Neural cell (in vitro differentiated cells): ENCODE measurements around the gene HSD11B2. TPM values are rescaled to one million over a fixed set of nuclear protein-coding genes. Genes with fewer than 3 reads are reported as not detected.

Experiments
- H2AFZ ChIP-seq: fragments of 200-600, 300-800 bp; sonication (generic), shearing (Covaris generic); 2 replicates; pipeline ENCODE4 v1.6.0; 2014; ENCODE audit warnings: low read depth, mild to moderate bottlenecking, antibody characterized with exemption, low read length, moderate library complexity
- H3F3A ChIP-seq: fragments of 200-600 bp; shearing (Covaris generic); 2 replicates; pipeline ENCODE4 v1.6.1; 2016; ENCODE audit warnings: mild to moderate bottlenecking, moderate library complexity, mixed read lengths, antibody characterized with exemption, low read length; ENCODE audit not compliant: insufficient read depth, poor library complexity, severe bottlenecking
- H3K27ac ChIP-seq: fragments of 200-600, 300-800 bp; sonication (generic), shearing (Covaris generic); 2 replicates; pipeline ENCODE4 v1.5.1; 2014; ENCODE audit warnings: mild to moderate bottlenecking, low read length, moderate library complexity
- H3K27me3 ChIP-seq: fragments of 300-800, 200-600 bp; sonication (generic), shearing (Covaris generic); 2 replicates; pipeline ENCODE4 v1.6.0; 2014; ENCODE audit warnings: mild to moderate bottlenecking, low read depth, low read length, moderate library complexity; ENCODE audit not compliant: insufficient read depth
- H3K36me3 ChIP-seq: fragments of 300-800, 200-600 bp; sonication (generic), shearing (Covaris generic); 2 replicates; pipeline ENCODE4 v1.5.1; 2014; ENCODE audit warnings: mild to moderate bottlenecking, antibody characterized with exemption, low read length, moderate library complexity; ENCODE audit not compliant: insufficient read depth
- H3K4me2 ChIP-seq: fragments of 300-800, 200-600 bp; sonication (generic), shearing (Covaris generic); 2 replicates; pipeline ENCODE4 v1.6.0; 2014; ENCODE audit warnings: mild to moderate bottlenecking, low read length
- H3K4me3 ChIP-seq: fragments of 300-800, 200-600 bp; sonication (generic), shearing (Covaris generic); 2 replicates; pipeline ENCODE4 v1.5.1; 2014; ENCODE audit warnings: mild to moderate bottlenecking, low read length, moderate library complexity
- H3K79me2 ChIP-seq: fragments of 200-600 bp; shearing (Covaris generic); replicated peaks from 2 replicates; pipeline ENCODE4 v1.6.0; 2014; ENCODE audit warnings: mild to moderate bottlenecking, low read length, moderate library complexity; ENCODE audit not compliant: insufficient read depth
- H3K9ac ChIP-seq: fragments of 300-800, 200-600 bp; sonication (generic), shearing (Covaris generic); 2 replicates; pipeline ENCODE4 v1.6.1; 2016; ENCODE audit warnings: mild to moderate bottlenecking, low read length, mixed read lengths
- H3K9me2 ChIP-seq: fragments of 200-600 bp; shearing (Covaris generic); 2 replicates; pipeline ENCODE4 v1.6.1; 2016; ENCODE audit warnings: mild to moderate bottlenecking, low read length, mixed read lengths; ENCODE audit not compliant: insufficient read depth
- H3K9me3 ChIP-seq: fragments of 200-600, 300-800 bp; sonication (generic), shearing (Covaris generic); 2 replicates; pipeline ENCODE4 v1.6.1; 2016; ENCODE audit warnings: mild to moderate bottlenecking, mixed run types, low read length, moderate library complexity, mixed read lengths
- H4K20me1 ChIP-seq: fragments of 200-600 bp; shearing (Covaris generic); 2 replicates; pipeline ENCODE4 v1.6.1; 2016; ENCODE audit warnings: mild to moderate bottlenecking, mixed run types; ENCODE audit not compliant: insufficient read depth
- EP300 ChIP-seq: fragments of 450-650 bp; conservative IDR thresholded peaks from 2 replicates; pipeline ENCODE4 v1.6.1; 2014; ENCODE audit warnings: antibody characterized with exemption, mild to moderate bottlenecking, moderate library complexity; ENCODE audit not compliant: poor library complexity, severe bottlenecking
- EZH2 ChIP-seq: fragments of 200-600, 300-800 bp; shearing (Covaris generic), sonication (generic); IDR thresholded peaks from 2 replicates; pipeline ENCODE4 v1.6.1; 2014; ENCODE audit warnings: antibody characterized with exemption, low read length, borderline replicate concordance, mild to moderate bottlenecking; ENCODE audit not compliant: insufficient read depth, poor library complexity, severe bottlenecking
- MXI1 ChIP-seq: fragments of 450-650 bp; conservative IDR thresholded peaks from 2 replicates; pipeline ENCODE4 v1.6.1; 2014; ENCODE audit warnings: antibody characterized with exemption, mild to moderate bottlenecking; ENCODE audit not compliant: poor library complexity, severe bottlenecking
- POLR2AphosphoS5 ChIP-seq: IDR thresholded peaks from 2 replicates; pipeline ENCODE4 v1.6.1; 2012
- RAD21 ChIP-seq: fragments of 450-650 bp; conservative IDR thresholded peaks from 2 replicates; pipeline ENCODE4 v1.6.1; 2014; ENCODE audit warnings: antibody characterized with exemption, mild to moderate bottlenecking, moderate library complexity
- REST ChIP-seq: IDR thresholded peaks from 2 replicates; pipeline ENCODE4 v1.6.1; 2012; ENCODE audit warnings: borderline replicate concordance
- SMC3 ChIP-seq: fragments of 450-650 bp; conservative IDR thresholded peaks from 2 replicates; pipeline ENCODE4 v1.6.1; 2014; ENCODE audit warnings: antibody characterized with exemption, mild to moderate bottlenecking, moderate library complexity; ENCODE audit not compliant: poor library complexity
- TAF1 ChIP-seq: IDR thresholded peaks from 2 replicates; pipeline ENCODE4 v1.6.1; 2012; ENCODE audit warnings: low read depth
- polyA plus RNA-seq: library from polyadenylated mRNA; depleted of rRNA; stranded (reverse); fragments of >200 nt; gene quantifications from 2 replicates; pipeline ENCODE4 v1.2.3, GENCODE V29; 2014
- TF ChIP-seq, protein P1 (sequence below): fragments of 450-650 bp; IDR thresholded peaks from 2 replicates; pipeline ENCODE4 v1.5.1; 2014; ENCODE audit warnings: antibody characterized with exemption, mild to moderate bottlenecking, moderate library complexity; ENCODE audit not compliant: poor library complexity, severe bottlenecking

HSD11B2 gene
- polyA plus RNA-seq, 1 donor from 2014 or later, result 0.24 TPM

- Histone ChIP-seq H3K27ac (no peak overlapping the region), H3K27me3 (peaks cover 8% of the 10 kb centered on the region), H3K4me3 (no peak overlapping the region), H4K20me1 (no peaks in the 10 kb centered on the region), H2AFZ (no peak overlapping the region), H3K9ac (no peak overlapping the region), H3K79me2 (no peaks in the 10 kb centered on the region), H3F3A (no peaks in the 10 kb centered on the region), H3K36me3 (no peaks in the 10 kb centered on the region), H3K9me3 (no peaks in the 10 kb centered on the region), H3K9me2 (no peaks in the 10 kb centered on the region), H3K4me2 (no peak overlapping the region)
- TF ChIP-seq POLR2AphosphoS5 (no peak), REST (no peak), MXI1 (no peak), EP300 (no peak)
These were observed 7.2 kb upstream of the HSD11B2 start for GRCh38 chr16:67423611-67424260.

DNA sequence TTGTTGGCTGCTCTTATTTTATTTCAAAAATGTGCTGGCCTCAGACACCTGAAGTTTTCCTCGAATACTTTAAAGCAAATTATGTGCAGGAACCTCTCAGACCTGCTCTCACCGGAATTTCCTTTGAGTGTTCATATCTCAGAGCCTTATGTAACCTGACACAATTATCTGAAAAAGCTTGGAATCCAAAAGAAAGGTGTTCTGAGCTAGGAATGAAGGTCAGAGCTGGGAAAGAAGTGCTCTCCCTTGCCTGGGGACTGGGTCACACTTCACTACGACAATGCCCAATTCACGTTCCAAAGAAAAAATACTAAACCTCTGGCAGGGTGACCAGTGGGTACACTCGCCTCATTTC is 6.7 kb upstream of the HSD11B2 start:
- Histone ChIP-seq H3K9me3 (no peaks in the 10 kb centered on the region), H3K9ac (no peak overlapping the region), H3K4me2 (no peak overlapping the region)

More for the DNA sequence above, 6.7 kb upstream of the HSD11B2 start:
- H3K79me2 ChIP-seq, result no peaks in the 10 kb centered on the region
- no peaks in the 10 kb centered on the region for H4K20me1 ChIP-seq
- H3K4me3 ChIP-seq, result no peak overlapping the region
- no peak overlapping the region for H2AFZ ChIP-seq
- H3K27ac ChIP-seq, result no peak overlapping the region
- no peaks in the 10 kb centered on the region for H3K9me2 ChIP-seq
- TF ChIP-seq EP300, result no peak
- no peak for TF ChIP-seq REST
- TF ChIP-seq MXI1, result no peak
- TF ChIP-seq EZH2, result no peak
- TF ChIP-seq, protein P1, sequence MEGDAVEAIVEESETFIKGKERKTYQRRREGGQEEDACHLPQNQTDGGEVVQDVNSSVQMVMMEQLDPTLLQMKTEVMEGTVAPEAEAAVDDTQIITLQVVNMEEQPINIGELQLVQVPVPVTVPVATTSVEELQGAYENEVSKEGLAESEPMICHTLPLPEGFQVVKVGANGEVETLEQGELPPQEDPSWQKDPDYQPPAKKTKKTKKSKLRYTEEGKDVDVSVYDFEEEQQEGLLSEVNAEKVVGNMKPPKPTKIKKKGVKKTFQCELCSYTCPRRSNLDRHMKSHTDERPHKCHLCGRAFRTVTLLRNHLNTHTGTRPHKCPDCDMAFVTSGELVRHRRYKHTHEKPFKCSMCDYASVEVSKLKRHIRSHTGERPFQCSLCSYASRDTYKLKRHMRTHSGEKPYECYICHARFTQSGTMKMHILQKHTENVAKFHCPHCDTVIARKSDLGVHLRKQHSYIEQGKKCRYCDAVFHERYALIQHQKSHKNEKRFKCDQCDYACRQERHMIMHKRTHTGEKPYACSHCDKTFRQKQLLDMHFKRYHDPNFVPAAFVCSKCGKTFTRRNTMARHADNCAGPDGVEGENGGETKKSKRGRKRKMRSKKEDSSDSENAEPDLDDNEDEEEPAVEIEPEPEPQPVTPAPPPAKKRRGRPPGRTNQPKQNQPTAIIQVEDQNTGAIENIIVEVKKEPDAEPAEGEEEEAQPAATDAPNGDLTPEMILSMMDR, result no peak
- no peak for TF ChIP-seq RAD21
- TF ChIP-seq POLR2AphosphoS5, result no peak
- no peak for TF ChIP-seq TAF1
- no peak for TF ChIP-seq SMC3
- H3K27me3 ChIP-seq, result peaks cover 13% of the 10 kb centered on the region
- no peaks in the 10 kb centered on the region for H3K36me3 ChIP-seq
- H3F3A ChIP-seq, result no peaks in the 10 kb centered on the region
